H1 (cell line): ENCODE measurements around the gene CD276. TPM values are rescaled to one million over a fixed set of nuclear protein-coding genes. Genes with fewer than 3 reads are reported as not detected.

ENCODE experiments used
- SIRT6 ChIP-seq: IDR thresholded peaks from one replicate; pipeline ENCODE4 v1.7.1; 2012; ENCODE audit warnings: low read length, inconsistent platforms
- polyA plus RNA-seq, 7 experiments: library from polyadenylated mRNA; depleted of rRNA in 3 of 7; stranded (reverse) in 5 of 7; unstranded in 2 of 7; fragments of >200 nt in 5 of 7; fragments of 200-250 nt in 2 of 7; gene quantifications; 1 replicate in 5 of 7; 2 replicates in 1 of 7; 4 replicates in 1 of 7; pipeline versions ENCODE4 v1.2.1 to v1.2.3, GENCODE V29; 2011 to 2013; ENCODE audit warnings: missing spikeins in 2 of 7, mixed read lengths in 2 of 7
- total RNA-seq: library from RNA; stranded (reverse); fragmentation: NEBNext Ultra II Directional; extraction: Animal tissue kit (Norgen Biotek cat#: 25700); gene quantifications from 2 replicates; pipeline ENCODE4 v1.2.1, GENCODE V29; 2021
- TF ChIP-seq, protein P1 (sequence below): fragments of 300-600 bp; sonication (generic); IDR thresholded peaks from 2 replicates; pipeline ENCODE4 v1.7.1; 2012; ENCODE audit warnings: low read length, moderate library complexity, mild to moderate bottlenecking, inconsistent platforms; ENCODE audit not compliant: insufficient replicate concordance
- TF ChIP-seq, protein P2 (sequence below), 3 experiments: IDR thresholded peaks; 1 replicate in 2 of 3; 2 replicates in 1 of 3; pipeline versions ENCODE4 v1.5.1 to v1.6.1; 2011; ENCODE audit warnings: low read length in 3 of 3, mild to moderate bottlenecking in 3 of 3, inconsistent platforms in 2 of 3, low read depth in 1 of 3, moderate library complexity in 1 of 3; ENCODE audit not compliant: insufficient read depth in 1 of 3; ENCODE audit errors: control extremely low read depth in 1 of 3
- TF ChIP-seq, protein P3 (sequence below): IDR thresholded peaks from 2 replicates; pipeline ENCODE4 v1.6.1; 2012; ENCODE audit warnings: low read length, inconsistent platforms

The CD276 gene
- total and polyA plus RNA-seq, 2 of the 8 experiments (the other 6 are each of a cell fraction or from before 2014, with no cell fraction given): 156 to 158 TPM

DNA sequence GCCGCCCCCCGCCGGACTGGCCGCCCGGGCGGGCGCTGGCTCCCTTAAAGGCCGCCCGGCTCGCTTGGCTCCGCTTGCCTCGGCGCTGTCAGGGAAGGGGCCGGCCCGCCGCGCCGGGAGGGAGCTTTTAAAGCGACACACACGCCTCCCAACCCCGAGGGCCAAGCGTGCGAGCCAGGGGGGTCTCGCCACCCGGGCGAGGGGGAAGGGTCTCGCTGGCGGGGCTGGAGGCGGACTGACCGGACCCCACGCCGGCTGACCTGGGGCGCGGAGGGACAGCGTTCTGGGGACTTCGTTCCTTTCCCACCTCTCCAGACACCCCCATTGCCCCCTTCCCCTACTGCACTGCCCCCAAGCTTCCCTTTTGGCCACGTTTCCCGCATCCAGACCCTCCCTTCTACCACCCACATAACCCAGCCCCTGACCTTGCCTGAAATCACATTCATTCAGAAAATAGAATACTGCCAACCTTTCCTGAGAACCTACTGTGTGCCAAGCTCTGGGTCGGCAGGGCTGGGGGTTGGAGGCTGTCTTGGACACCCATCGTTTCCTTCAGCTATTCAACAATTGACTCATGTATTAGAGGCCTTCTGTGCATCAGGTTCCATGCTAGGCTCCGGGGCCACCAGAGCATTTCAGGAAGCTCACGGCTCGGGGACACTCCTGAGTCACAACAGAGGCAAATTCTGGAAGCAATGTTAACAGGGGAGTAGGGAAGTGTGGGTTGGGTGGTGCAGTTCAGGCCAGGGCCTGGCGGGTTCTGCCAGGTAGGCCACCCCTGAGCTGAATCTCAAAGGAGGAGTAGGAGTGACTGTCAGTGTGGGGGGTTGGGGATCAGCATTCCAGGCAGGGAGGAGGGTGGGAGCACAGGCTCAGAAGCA, 69.3 kb downstream of the CD276 start, which contains the start of gene INSYN1 (continued):
- TF ChIP-seq, protein P1, sequence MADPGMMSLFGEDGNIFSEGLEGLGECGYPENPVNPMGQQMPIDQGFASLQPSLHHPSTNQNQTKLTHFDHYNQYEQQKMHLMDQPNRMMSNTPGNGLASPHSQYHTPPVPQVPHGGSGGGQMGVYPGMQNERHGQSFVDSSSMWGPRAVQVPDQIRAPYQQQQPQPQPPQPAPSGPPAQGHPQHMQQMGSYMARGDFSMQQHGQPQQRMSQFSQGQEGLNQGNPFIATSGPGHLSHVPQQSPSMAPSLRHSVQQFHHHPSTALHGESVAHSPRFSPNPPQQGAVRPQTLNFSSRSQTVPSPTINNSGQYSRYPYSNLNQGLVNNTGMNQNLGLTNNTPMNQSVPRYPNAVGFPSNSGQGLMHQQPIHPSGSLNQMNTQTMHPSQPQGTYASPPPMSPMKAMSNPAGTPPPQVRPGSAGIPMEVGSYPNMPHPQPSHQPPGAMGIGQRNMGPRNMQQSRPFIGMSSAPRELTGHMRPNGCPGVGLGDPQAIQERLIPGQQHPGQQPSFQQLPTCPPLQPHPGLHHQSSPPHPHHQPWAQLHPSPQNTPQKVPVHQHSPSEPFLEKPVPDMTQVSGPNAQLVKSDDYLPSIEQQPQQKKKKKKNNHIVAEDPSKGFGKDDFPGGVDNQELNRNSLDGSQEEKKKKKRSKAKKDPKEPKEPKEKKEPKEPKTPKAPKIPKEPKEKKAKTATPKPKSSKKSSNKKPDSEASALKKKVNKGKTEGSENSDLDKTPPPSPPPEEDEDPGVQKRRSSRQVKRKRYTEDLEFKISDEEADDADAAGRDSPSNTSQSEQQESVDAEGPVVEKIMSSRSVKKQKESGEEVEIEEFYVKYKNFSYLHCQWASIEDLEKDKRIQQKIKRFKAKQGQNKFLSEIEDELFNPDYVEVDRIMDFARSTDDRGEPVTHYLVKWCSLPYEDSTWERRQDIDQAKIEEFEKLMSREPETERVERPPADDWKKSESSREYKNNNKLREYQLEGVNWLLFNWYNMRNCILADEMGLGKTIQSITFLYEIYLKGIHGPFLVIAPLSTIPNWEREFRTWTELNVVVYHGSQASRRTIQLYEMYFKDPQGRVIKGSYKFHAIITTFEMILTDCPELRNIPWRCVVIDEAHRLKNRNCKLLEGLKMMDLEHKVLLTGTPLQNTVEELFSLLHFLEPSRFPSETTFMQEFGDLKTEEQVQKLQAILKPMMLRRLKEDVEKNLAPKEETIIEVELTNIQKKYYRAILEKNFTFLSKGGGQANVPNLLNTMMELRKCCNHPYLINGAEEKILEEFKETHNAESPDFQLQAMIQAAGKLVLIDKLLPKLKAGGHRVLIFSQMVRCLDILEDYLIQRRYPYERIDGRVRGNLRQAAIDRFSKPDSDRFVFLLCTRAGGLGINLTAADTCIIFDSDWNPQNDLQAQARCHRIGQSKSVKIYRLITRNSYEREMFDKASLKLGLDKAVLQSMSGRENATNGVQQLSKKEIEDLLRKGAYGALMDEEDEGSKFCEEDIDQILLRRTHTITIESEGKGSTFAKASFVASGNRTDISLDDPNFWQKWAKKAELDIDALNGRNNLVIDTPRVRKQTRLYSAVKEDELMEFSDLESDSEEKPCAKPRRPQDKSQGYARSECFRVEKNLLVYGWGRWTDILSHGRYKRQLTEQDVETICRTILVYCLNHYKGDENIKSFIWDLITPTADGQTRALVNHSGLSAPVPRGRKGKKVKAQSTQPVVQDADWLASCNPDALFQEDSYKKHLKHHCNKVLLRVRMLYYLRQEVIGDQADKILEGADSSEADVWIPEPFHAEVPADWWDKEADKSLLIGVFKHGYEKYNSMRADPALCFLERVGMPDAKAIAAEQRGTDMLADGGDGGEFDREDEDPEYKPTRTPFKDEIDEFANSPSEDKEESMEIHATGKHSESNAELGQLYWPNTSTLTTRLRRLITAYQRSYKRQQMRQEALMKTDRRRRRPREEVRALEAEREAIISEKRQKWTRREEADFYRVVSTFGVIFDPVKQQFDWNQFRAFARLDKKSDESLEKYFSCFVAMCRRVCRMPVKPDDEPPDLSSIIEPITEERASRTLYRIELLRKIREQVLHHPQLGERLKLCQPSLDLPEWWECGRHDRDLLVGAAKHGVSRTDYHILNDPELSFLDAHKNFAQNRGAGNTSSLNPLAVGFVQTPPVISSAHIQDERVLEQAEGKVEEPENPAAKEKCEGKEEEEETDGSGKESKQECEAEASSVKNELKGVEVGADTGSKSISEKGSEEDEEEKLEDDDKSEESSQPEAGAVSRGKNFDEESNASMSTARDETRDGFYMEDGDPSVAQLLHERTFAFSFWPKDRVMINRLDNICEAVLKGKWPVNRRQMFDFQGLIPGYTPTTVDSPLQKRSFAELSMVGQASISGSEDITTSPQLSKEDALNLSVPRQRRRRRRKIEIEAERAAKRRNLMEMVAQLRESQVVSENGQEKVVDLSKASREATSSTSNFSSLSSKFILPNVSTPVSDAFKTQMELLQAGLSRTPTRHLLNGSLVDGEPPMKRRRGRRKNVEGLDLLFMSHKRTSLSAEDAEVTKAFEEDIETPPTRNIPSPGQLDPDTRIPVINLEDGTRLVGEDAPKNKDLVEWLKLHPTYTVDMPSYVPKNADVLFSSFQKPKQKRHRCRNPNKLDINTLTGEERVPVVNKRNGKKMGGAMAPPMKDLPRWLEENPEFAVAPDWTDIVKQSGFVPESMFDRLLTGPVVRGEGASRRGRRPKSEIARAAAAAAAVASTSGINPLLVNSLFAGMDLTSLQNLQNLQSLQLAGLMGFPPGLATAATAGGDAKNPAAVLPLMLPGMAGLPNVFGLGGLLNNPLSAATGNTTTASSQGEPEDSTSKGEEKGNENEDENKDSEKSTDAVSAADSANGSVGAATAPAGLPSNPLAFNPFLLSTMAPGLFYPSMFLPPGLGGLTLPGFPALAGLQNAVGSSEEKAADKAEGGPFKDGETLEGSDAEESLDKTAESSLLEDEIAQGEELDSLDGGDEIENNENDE: no peak
- TF ChIP-seq SIRT6: no peak
- TF ChIP-seq, protein P2, sequence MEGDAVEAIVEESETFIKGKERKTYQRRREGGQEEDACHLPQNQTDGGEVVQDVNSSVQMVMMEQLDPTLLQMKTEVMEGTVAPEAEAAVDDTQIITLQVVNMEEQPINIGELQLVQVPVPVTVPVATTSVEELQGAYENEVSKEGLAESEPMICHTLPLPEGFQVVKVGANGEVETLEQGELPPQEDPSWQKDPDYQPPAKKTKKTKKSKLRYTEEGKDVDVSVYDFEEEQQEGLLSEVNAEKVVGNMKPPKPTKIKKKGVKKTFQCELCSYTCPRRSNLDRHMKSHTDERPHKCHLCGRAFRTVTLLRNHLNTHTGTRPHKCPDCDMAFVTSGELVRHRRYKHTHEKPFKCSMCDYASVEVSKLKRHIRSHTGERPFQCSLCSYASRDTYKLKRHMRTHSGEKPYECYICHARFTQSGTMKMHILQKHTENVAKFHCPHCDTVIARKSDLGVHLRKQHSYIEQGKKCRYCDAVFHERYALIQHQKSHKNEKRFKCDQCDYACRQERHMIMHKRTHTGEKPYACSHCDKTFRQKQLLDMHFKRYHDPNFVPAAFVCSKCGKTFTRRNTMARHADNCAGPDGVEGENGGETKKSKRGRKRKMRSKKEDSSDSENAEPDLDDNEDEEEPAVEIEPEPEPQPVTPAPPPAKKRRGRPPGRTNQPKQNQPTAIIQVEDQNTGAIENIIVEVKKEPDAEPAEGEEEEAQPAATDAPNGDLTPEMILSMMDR (IDR thresholded peaks at IDR 0.05; ENCODE audit: control extremely low read depth in 1 of 3, insufficient read depth in 1 of 3, low read depth in 1 of 3, low read length in 3 of 3): no peak
- TF ChIP-seq, protein P3, sequence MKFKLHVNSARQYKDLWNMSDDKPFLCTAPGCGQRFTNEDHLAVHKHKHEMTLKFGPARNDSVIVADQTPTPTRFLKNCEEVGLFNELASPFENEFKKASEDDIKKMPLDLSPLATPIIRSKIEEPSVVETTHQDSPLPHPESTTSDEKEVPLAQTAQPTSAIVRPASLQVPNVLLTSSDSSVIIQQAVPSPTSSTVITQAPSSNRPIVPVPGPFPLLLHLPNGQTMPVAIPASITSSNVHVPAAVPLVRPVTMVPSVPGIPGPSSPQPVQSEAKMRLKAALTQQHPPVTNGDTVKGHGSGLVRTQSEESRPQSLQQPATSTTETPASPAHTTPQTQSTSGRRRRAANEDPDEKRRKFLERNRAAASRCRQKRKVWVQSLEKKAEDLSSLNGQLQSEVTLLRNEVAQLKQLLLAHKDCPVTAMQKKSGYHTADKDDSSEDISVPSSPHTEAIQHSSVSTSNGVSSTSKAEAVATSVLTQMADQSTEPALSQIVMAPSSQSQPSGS: no peak
